Colonic mucosa (tissue), 4 donors: ENCODE measurements around the gene NR2F2. TPM values are rescaled to one million over a fixed set of nuclear protein-coding genes. Genes with fewer than 3 reads are reported as not detected.

Source experiments
- DNase-seq: peaks from one replicate; pipeline ENCODE4 v3.0.0-alpha.2; 2020
- H3K27ac ChIP-seq: fragments of 200-600 bp; one replicate; pipeline ENCODE4 v1.8.0; 2021
- H3K27me3 ChIP-seq: fragments of 200-600 bp; one replicate; pipeline ENCODE4 v1.8.0; 2021
- H3K36me3 ChIP-seq: fragments of 200-600 bp; one replicate; pipeline ENCODE4 v1.8.0; 2021
- H3K4me1 ChIP-seq: fragments of 200-600 bp; one replicate; pipeline ENCODE4 v1.8.0; 2021; ENCODE audit warnings: mild to moderate bottlenecking
- H3K4me3 ChIP-seq: fragments of 200-600 bp; one replicate; pipeline ENCODE4 v1.8.0; 2021
- H3K9ac ChIP-seq, 2 donors: one replicate each; pipeline ENCODE4 v1.7.0; 2013; ENCODE audit warnings: control low read depth in 2 of 2, low read depth in 2 of 2, low read length in 2 of 2
- H3K9me3 ChIP-seq: fragments of 200-600 bp; one replicate; pipeline ENCODE4 v1.8.0; 2021
- intact Hi-C: fragments of 100-400 bp; cut with DNase I; formaldehyde crosslinking; loops from one replicate; pipeline ENCODE4 v1.14.1; 2022
- total RNA-seq, 2 donors: library from RNA; stranded (reverse); fragmentation: NEBNext Ultra II Directional in 1 of 2; extraction: Animal tissue kit (Norgen Biotek cat#: 25700) in 1 of 2; gene quantifications; one replicate each; pipeline ENCODE4 v1.2.1, GENCODE V29; 2021
- TF ChIP-seq, protein P1 (sequence below): fragments of 200-600 bp; IDR thresholded peaks from one replicate; pipeline ENCODE4 v1.8.0; 2022; ENCODE audit warnings: antibody characterized with exemption, mild to moderate bottlenecking
- donor health status: healthy.
- donor health status: DM: no; HTN: no; CAD: no.
- donor health status: DM: no; HTN: no; CAD: no.

The NR2F2 gene
- total RNA-seq, 2 donors from 2014 or later: 25.7 to 35.0 TPM

DNA sequence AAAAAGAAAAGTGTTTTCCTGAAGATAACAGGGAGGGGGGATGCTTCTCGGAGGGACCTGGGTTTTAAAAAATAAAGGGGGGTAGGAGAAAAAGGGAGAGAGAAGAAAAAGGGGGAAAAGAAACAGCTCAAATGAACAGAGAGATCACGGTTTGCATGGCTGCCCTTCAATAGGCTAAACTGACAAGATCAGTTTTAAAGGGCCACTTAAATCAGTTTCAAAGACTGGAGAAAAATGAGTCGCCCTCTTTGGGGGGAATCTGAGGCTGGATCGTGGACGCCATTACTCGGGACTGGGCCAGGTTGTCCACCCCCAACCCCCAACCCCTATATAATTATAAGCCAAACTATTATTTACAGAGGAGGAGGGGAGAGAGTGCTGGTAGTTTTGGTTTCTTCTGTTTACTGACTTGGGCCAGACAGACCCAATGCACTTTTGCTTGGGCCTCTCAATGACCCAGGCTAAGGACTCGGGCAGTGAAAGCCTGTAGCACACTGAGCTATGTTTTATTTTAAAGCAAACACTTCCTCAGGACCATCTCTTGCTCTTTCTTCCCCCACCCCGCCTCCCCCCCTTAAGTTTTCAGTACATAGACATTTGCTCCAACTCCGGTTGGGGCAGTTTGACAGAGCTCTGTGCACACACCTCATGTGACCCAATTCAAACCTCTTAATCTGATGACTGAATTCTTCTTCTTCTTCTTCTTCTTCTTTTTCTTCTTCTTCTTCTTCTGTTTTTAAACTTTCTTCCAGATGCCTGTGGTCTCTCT is 6.3 kb downstream of the NR2F2 start:
- no peaks in the 10 kb centered on the region for H3K36me3 ChIP-seq
- H3K9ac ChIP-seq: peak overlapping the region; percentile 71 to 97
- no peaks in the 10 kb centered on the region for H3K9me3 ChIP-seq
- H3K4me1 ChIP-seq: peaks cover under 1% of the 10 kb centered on the region
- H3K4me3 ChIP-seq: peak overlapping the region; percentile 50
- intact Hi-C loops: no loop called here
- H3K27me3 ChIP-seq: no peaks in the 10 kb centered on the region
- DNase-seq: peak; percentile 43
- H3K27ac ChIP-seq: peak overlapping the region; percentile 84
- TF ChIP-seq, protein P1, sequence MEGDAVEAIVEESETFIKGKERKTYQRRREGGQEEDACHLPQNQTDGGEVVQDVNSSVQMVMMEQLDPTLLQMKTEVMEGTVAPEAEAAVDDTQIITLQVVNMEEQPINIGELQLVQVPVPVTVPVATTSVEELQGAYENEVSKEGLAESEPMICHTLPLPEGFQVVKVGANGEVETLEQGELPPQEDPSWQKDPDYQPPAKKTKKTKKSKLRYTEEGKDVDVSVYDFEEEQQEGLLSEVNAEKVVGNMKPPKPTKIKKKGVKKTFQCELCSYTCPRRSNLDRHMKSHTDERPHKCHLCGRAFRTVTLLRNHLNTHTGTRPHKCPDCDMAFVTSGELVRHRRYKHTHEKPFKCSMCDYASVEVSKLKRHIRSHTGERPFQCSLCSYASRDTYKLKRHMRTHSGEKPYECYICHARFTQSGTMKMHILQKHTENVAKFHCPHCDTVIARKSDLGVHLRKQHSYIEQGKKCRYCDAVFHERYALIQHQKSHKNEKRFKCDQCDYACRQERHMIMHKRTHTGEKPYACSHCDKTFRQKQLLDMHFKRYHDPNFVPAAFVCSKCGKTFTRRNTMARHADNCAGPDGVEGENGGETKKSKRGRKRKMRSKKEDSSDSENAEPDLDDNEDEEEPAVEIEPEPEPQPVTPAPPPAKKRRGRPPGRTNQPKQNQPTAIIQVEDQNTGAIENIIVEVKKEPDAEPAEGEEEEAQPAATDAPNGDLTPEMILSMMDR: no peak

DNA sequence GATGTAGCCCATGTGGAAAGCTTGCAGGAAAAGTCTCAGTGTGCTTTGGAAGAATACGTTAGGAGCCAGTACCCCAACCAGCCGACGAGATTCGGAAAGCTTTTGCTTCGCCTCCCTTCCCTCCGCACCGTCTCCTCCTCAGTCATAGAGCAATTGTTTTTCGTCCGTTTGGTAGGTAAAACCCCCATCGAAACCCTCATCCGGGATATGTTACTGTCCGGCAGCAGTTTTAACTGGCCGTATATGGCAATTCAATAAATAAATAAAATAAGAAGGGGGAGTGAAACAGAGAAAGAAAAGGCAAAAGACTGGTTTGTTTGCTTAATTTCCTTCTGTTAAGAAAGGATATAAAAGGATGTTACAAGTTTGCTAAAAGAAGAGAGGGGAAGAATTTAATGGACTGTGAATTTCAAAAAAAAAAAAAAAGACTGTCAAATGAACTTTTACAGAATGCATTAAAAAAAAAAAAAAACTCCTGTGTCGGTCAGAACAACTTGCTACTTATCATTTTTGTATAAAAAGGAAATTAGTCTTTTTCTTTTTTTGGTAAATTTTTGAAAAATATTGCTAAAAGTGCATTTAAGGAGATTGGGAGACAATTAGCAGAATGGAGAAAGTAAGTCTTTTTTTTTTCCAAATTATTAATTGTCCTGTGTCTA is 7.0 kb downstream of the NR2F2 start:
- H3K36me3 ChIP-seq: no peaks in the 10 kb centered on the region
- TF ChIP-seq, protein P1: no peak
- H3K4me3 ChIP-seq: peak overlapping the region; percentile 50
- DNase-seq: peak; percentile 25
- H3K4me1 ChIP-seq: peaks cover 8% of the 10 kb centered on the region
- H3K27me3 ChIP-seq: no peaks in the 10 kb centered on the region
- intact Hi-C loops: no loop called here
- H3K9me3 ChIP-seq: no peaks in the 10 kb centered on the region
- H3K27ac ChIP-seq: peak overlapping the region; percentile 84
- peak overlapping the region; percentile 71 to 97 for H3K9ac ChIP-seq

DNA sequence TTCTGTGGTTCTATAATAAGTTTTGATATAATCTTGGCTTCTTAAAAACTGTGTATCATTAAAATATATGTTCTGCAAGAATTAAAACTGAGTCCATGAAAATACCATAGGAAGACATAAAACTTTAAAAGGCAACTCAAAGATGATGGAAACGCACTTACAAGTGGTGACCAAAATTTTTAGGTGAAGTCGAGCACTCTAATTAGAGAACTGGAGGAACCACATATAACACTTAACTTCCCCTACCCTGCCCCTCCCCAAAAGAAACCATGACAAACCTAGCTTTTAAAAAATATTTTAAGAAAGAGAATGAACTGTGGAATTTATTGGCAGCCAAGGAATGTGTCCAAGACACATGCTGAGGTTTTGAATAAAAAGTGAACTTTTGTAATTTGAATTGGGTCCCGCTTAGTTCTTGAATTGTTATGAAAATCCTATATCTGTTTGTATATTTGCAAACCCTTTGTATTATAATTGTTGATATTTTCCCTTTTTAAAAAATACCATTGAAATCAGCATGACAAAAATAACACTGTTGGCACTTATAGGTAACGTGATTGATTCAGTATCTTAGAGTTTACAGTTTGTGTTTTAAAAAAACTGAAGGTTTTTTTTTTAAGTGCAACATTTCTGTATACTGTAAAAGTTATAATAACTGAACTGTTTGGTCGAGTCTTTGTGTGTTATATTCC is 7.7 kb downstream of the NR2F2 start:
- peak overlapping the region; percentile 2 for H3K4me3 ChIP-seq

DNA sequence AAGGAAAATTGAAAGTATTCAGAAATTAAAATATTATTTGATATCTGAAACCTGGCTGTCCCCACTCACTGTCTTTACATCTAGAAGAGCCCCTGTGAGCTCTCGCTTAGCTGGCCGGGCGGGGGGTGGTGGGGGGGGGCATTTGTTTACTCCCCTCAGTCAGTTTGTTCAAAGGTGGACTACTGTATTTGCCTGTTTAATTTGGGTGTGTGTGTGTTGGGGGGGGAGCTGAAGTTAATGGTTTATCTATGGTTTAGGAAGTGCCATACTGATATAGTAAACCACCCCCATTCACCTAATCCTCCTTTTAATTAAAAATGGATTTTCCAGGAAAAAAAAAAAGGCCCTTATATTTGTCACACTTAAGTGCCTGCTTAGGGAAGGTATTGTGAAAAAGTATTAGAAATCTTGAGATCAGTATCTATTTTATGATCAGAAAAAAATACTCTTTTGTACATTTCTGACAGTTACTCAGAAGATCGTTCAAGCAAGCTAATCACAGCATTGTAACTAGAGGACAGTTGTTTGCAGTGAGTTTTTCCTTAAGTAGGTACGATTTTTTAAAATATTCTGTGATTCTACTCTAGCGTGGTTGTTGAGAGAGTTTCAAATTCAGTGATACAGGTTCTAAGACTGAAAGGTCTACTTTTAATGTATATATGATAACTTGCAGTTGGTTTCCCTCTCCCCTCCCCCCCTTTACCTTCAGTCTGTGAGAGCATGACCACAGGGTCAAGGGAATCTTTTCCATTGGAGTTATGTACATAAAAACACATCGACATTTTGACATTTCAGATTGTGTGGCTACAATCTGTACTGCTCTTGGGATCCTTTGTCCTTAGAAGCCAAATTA is 8.5 kb downstream of the NR2F2 start:
- H3K4me1 ChIP-seq: peaks cover 11% of the 10 kb centered on the region
- intact Hi-C loops: no loop called here
- peak overlapping the region; percentile 84 for H3K27ac ChIP-seq
- peak; percentile 37 for DNase-seq
- no peaks in the 10 kb centered on the region for H3K9me3 ChIP-seq
- H3K27me3 ChIP-seq: no peaks in the 10 kb centered on the region
- peak overlapping the region; percentile 78 to 83 for H3K9ac ChIP-seq
- no peaks in the 10 kb centered on the region for H3K36me3 ChIP-seq
- TF ChIP-seq, protein P1: no peak
- H3K4me3 ChIP-seq: peak overlapping the region; percentile 45

More for the DNA sequence above, 7.7 kb downstream of the NR2F2 start:
- Histone ChIP-seq H3K36me3 (no peaks in the 10 kb centered on the region), H3K9ac (peak overlapping the region in 1 of 2 donors; percentile 97), H3K27me3 (no peaks in the 10 kb centered on the region), H3K27ac (peak overlapping the region; percentile 84), H3K9me3 (no peaks in the 10 kb centered on the region), H3K4me1 (peaks cover 11% of the 10 kb centered on the region)
- intact Hi-C loops: no loop called here
- TF ChIP-seq, protein P1: no peak
- peak; percentile 14 for DNase-seq
